Left ventricle myocardium superior (tissue), 1 donor: Measurements from ENCODE around the gene RPTOR. TPM values are rescaled to one million over a fixed set of nuclear protein-coding genes. Genes with fewer than 3 reads are reported as not detected.

Experiments
- ATAC-seq: fragments of 200-7000 bp; cut with Tn5 transposase; one replicate; pipeline ENCODE4 v1.9.1; 2020; ENCODE audit warnings: mild to moderate bottlenecking, moderate library complexity
- DNase-seq: peaks from one replicate; pipeline ENCODE4 v3.0.0-alpha.2; 2020
- intact Hi-C: fragments of 100-400 bp; cut with micrococcal nuclease; formaldehyde crosslinking; loops from one replicate; pipeline ENCODE4 v1.11.0; 2022
- total RNA-seq: library from RNA; stranded (reverse); fragmentation: NEBNext Ultra II Directional; extraction: Animal tissue kit (Norgen Biotek cat#: 25700); gene quantifications from one replicate; pipeline ENCODE4 v1.2.1, GENCODE V29; 2021
- donor health status: DM: no; HTN: yes; CAD: no; lungs with severe emphysema.

Gene RPTOR
- total RNA-seq, 1 donor from 2014 or later: 20.9 TPM

DNA sequence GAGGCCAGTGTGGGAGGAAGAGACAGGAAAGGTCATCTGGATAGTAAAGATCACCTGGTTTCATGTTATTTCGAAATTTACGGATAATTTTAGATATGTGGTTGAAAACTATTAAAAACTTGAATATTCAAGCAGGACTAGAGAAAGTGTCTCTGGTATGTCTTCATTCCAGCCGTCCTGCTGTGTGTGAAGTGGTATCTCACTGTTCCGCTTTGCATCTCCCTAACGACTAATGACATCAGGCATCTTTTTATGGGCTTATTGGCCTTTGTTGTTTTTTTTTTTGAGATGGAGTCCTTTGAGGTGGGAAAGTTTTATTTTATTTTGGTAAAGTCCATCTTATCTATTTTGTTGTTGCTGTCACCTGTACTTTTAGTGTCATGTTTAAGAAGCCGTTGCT is 232.6 kb downstream of the RPTOR start:
- DNase-seq (no peak), ATAC-seq (no peak)
- intact Hi-C loops: no loop called here

- ATAC-seq: no peak
- no peak for DNase-seq
- intact Hi-C loops: no loop called here
Observed at GRCh38 chr17:80778716-80779115, 234.1 kb downstream of the RPTOR start.

DNA sequence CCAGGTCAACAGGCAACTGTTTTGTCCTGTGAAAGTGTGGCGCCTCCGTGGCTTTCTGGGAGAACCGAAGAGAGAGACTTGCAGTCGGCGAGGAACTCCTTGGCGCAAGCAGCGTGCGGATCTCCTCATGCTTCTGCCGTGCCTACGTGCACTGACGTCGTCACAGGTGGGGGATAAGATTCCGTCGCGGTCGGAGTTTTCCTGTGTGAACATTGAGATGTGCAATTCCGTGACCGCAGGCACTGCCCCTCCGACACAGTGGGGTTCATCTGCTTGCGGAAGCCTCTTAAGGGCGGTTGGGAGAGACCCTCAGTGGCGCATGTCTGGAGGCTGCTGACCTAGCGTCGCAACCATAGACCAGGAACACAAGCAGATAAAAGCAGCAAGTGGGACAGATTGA is 234.7 kb downstream of the RPTOR start:
- intact Hi-C loops: no loop called here
- DNase-seq (no peak), ATAC-seq (no peak)

DNA sequence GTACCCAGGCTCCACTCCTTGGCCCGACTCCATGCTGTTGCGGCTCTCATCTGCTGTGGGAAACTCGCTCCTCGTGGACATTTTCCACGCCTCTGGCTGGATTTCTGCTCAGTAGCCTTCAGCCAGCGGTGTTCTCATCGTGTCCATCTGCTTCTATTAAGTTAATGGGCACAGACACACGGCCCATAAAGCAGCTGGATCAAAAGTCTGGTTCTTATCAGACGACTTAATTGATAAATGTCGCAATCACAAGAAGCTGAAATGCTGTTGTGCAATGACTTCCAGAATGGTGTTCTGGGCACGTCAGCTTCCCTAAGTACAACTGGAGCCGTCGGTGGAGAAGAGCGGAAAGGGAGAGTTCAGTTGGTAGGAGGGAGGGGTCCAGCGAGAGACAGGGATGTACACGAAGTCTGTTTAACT is 235.3 kb downstream of the RPTOR start:
- intact Hi-C loops: no loop called here
- DNase-seq (peak; percentile 54), ATAC-seq (peak; percentile 86)

DNA sequence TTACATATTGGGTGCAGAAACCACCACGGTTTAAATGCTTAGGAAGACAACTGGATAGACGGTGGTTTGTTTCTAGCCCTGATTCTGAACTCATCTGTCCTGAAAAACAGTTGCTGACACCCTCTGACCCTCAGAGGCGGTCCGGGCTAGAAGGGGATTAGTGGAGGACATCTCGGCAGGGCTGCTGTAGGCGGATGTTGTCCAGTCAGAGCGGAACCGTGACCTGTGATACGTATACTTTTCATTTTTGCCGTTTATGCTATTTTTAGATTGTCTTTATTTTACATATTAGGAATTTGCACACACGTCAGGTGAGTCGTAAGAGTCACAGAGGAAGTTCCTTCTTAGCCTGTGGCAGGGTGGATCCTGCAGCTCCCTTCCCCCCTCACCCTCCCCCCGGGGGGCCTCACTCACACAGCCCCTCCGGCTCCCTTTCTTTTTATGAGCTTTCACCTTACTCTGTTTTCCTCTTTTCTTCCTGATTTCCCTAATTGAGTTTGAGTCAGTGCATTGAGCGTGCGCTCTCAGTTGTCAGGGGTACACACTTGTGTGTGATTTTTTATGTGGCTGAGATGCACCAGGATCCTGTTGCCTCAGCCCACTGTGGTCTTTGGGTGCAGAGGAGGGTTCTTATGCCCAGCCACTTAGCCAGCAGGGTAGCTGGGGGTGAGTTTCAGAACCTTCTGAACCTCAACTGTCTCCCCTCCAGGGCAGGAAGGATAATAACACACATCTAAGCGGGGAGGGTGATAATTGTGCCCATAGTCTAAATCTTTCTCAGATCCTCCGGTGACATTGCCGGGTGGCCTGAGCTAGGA is 236.0 kb downstream of the RPTOR start:
- ATAC-seq: no peak
- intact Hi-C loops: no loop called here

GRCh38 chr17:80781211-80781610 is 236.6 kb downstream of the RPTOR start:
- intact Hi-C loops: no loop called here
- ATAC-seq: no peak
- peak; percentile 50 for DNase-seq

More for the DNA sequence above, 236.0 kb downstream of the RPTOR start:
- DNase-seq: no peak

GRCh38 chr17:80781807-80782277 is 237.2 kb downstream of the RPTOR start:
- intact Hi-C loops: no loop called here
- ATAC-seq: no peak
- DNase-seq: no peak

DNA sequence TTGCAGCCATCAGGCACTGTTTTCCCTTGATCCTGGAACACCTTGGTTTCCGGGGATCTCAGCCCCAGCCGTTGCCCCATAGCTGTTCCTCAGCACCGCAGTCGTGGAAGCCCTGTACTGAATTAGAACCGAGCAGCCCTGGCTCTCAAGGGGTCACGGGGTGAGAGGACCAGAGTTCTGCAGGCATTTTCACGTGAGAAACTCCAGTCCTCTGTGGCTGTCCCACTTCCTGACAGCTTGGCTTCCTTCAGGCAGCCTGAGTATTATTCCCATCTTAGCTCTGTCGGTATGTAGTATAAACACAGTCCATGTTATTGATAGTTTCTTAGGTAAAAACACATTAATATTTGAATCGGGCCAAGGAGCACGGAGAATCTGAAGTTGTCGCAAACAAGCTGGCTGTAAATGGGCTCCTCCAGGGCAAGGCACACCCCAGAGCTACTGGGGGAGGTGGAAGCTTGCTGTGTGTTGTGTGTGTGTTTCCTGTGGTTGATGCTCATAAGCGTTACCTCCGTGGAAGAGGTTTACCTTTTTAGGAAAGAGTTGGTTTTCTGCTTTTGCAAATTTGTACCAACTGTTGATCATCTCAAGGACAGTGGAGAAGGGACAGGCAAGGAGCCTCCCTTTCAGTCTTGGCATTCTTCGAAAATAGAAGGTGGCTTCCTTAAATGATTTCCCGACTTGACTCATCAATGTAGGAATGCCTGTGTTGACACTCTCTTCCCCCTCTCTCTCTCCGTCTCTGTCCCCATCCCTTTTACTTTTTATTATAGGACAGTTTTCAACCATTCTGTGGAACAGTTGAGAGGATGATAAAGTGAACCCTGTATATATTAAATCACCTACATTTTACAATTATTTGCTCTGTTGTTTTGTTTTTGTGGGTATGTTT is 238.1 kb downstream of the RPTOR start:
- ATAC-seq: no peak
- DNase-seq: no peak
- intact Hi-C loops: no loop called here

GRCh38 chr17:80783486-80783885 is 238.8 kb downstream of the RPTOR start:
- ATAC-seq (no peak), DNase-seq (no peak)
- intact Hi-C loops: no loop called here

DNA sequence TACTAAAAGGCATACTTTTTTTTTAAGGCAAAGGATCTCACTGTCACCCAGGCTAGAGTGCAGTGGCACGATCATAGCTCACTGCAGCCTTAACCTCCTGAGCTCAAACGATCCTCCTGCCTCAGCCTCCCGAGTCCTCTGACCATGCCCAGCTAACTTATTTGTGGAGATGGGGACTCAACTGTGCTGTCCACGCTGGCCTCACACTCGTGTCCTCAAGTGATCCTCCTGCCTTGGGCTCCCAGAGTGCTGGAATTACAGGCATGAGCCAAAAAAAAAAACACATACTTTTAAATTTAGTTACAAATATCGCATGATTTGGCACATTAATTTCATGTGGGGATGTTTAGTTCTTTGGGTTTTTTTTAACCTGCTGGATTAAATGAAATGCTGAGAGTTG is 239.3 kb downstream of the RPTOR start:
- DNase-seq (no peak), ATAC-seq (no peak)
- intact Hi-C loops: no loop called here

DNA sequence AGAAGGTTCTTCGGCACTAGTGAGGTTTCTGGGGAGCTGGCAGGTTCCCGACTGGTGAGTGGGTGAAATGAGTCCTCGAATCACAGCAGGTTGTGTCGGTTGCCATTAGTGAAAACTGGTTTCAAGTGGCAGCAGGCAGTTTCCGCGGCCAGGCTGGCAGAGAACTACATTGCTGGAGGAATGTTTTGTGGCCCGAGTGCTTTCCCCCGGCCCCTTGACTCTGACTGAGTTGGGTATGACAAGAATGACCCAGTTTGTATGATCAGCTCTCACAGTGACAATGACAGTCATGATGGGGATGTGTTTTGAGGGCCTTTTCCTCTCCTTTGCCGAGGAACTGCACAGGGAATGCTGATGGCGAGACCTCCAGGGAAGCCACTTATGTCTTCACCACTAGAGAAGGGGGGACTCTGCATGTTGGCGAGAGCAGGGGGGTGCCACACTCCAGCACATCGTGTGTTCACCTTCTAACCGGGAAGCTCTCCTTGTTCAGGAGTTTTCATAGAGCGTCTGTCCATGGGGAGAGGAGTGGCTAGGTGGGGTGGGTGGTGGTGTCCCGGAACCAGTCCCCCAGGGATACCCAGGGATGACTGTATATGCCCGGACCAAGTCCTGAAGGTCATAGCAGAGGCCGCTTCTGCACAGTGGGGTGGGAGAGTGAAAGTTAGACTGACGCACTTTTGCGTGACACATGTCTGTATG is 241.0 kb downstream of the RPTOR start:
- no peak for ATAC-seq
- intact Hi-C loops: no loop called here
- no peak for DNase-seq

- ATAC-seq: no peak
- no peak for DNase-seq
- intact Hi-C loops: no loop called here
Observed at GRCh38 chr17:80786470-80786869, 241.8 kb downstream of the RPTOR start.

DNA sequence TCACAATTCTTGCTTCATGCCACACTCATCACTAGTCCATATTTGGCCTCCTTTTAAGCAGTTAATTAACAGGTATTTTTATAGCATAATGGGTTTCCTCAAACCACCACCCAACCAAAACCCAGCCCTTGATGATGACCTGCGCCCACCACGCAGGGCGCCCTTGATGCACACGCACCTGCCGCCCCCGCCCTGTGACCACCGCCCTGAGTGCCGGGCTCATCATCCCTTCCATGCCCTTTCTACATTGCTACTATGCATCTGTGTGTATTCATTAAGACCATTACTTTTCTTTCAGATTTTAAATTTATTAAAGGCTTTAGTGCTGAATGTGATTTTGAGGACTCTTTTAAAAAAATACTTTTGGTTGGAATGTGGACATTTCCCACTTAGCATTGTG is 242.2 kb downstream of the RPTOR start:
- intact Hi-C loops: no loop called here
- DNase-seq (no peak), ATAC-seq (no peak)

DNA sequence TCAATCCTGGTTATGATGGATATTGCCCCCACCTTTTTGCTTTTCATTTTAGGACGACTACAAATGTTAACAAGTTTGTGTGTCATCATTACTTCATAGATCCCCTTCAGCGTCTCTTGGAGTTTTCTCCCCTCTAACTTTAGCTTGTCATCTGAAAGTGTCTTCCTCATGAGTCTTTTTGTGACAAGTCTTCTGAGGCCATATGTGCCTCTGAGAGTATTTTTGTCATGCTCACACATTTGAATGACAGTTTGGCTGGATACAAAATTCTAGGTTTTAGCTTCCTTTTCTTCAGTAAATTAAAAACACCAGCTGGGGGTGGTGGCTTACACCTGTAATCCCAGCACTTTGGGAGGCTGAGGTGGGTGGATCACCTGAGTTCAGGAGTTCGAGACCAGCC is 243.2 kb downstream of the RPTOR start:
- DNase-seq: no peak
- intact Hi-C loops: no loop called here
- no peak for ATAC-seq

DNA sequence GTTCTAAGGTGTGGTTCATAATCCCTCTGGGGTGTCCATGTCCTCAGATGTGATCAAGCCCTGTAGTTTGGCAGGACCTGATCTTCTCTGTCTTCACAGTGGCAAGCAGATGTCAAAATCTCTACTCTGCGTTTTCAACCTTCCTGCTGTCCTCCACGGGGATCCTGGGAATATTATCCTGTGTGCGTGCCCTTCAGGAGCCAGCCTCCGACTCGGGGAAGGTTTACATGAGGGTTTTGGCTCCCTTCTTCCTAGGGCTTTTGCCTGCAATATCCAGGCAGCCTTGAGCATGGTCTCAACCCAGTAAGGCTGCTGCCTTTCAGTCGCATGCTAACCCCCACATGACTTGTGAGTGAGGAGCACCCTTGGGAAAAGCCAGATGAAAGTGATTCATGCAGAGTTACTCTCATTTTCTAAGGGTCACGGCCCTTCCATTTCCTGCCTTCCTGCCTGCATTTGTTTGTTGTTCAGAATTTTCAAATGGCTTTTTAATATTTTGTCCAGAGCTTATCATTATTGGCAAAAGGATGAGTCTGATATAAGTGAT is 244.8 kb downstream of the RPTOR start:
- intact Hi-C loops: no loop called here
- ATAC-seq (peak; percentile 88), DNase-seq (no peak)

- intact Hi-C loops: no loop called here
- DNase-seq (no peak), ATAC-seq (no peak)
Observed at GRCh38 chr17:80790021-80790765, 245.6 kb downstream of the RPTOR start.

GRCh38 chr17:80790981-80791742 is 246.5 kb downstream of the RPTOR start:
- intact Hi-C loops: no loop called here
- no peak for DNase-seq
- ATAC-seq: no peak

DNA sequence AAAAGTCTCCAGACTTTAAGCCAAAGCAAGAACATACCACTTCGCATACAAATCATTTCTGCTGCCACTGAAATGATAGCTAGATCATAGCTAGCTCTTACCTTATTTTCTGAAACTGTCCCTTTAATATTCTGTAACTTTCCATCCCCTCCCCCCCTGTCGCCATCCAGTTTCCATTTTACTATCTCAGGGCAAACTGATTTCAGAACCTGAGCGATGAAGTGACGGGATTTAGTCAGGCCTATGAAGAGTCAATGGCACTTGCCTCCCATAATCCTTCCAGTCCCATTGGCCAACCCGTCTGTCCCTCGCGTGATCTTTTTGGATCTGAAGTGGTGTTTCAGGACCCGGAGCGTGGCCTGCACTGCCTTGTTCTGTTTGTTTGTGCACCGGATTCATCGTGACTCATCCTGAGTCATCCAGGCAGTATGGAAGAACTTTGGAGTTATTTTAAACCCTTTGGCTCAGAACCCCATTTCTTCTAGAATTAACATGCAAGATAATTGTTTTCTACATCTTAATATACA is 247.2 kb downstream of the RPTOR start:
- ATAC-seq (peak; percentile 35), DNase-seq (peak; percentile 51)
- intact Hi-C loops: no loop called here
